NCI-H1930 (cell line): ENCODE data around the gene CD82.

Experiments used
- DNase-seq, 2 experiments: peaks; one replicate each; lab custom pipeline; 2025; lab: John Stamatoyannopoulos, UW

Gene CD82

GRCh38 chr11:44565211-44565952, at the start of gene CD82:
TSS of gene CD82 (plus strand) at chr11:44565663. CDS start at chr11:44594663, 29,000 bp downstream.
- DNase-seq, result peak; percentile 92 to 94

- DNase-seq, result no peak
These were observed 48.6 kb upstream of the CD82 start for GRCh38 chr11:44516688-44517507.

GRCh38 chr11:44517541-44517940, 47.9 kb upstream of the CD82 start:
- no peak for DNase-seq

GRCh38 chr11:44518968-44519550, 46.4 kb upstream of the CD82 start:
- no peak for DNase-seq

GRCh38 chr11:44519989-44520737, 45.3 kb upstream of the CD82 start:
- no peak for DNase-seq

GRCh38 chr11:44521148-44521547, 44.3 kb upstream of the CD82 start:
- no peak for DNase-seq

GRCh38 chr11:44522294-44522693, 43.2 kb upstream of the CD82 start:
- no peak for DNase-seq

- DNase-seq, result no peak
These were observed 41.1 kb upstream of the CD82 start for GRCh38 chr11:44524346-44524745.

GRCh38 chr11:44524751-44525201, 40.7 kb upstream of the CD82 start:
- no peak for DNase-seq

GRCh38 chr11:44525473-44526252, 39.8 kb upstream of the CD82 start:
- no peak for DNase-seq

GRCh38 chr11:44526438-44526837, 39.0 kb upstream of the CD82 start:
- no peak for DNase-seq

- DNase-seq, result no peak
These were observed 38.0 kb upstream of the CD82 start for GRCh38 chr11:44527476-44527875.

- no peak for DNase-seq
These were observed 37.4 kb upstream of the CD82 start for GRCh38 chr11:44528103-44528502.

- no peak for DNase-seq
These were observed 36.9 kb upstream of the CD82 start for GRCh38 chr11:44528581-44528980.

- no peak for DNase-seq
These were observed 35.5 kb upstream of the CD82 start for GRCh38 chr11:44529895-44530412.

GRCh38 chr11:44530413-44531115, 34.9 kb upstream of the CD82 start:
- no peak for DNase-seq

GRCh38 chr11:44531116-44531504, 34.4 kb upstream of the CD82 start:
- DNase-seq, result no peak

- no peak for DNase-seq
These were observed 33.8 kb upstream of the CD82 start for GRCh38 chr11:44531636-44532035.

GRCh38 chr11:44532809-44533208, 32.7 kb upstream of the CD82 start:
- DNase-seq, result no peak

- DNase-seq, result no peak
These were observed 31.3 kb upstream of the CD82 start for GRCh38 chr11:44533921-44534711.
